PC-3 (cell line): ENCODE results near the gene LHFPL2. TPM values are rescaled to one million over a fixed set of nuclear protein-coding genes. Genes with fewer than 3 reads are reported as not detected.
A peak's percentile ranks its signal among the peaks of the same experiment; 100 is the strongest.

ENCODE experiments used
- ATAC-seq: fragments of 200-7000 bp; cut with Tn5 transposase; 2 replicates; pipeline ENCODE4 v1.9.1; 2020; ENCODE audit warnings: mild to moderate bottlenecking, moderate library complexity
- BruUV-seq: library from RNA; stranded (reverse); fragments of 400-500 nt; replicated peaks from 2 replicates; lab custom pipeline; 2021; lab: Mats Ljungman, UMichigan
- CTCF ChIA-PET: fragments of 300-600 bp; sonication (Branson Sonifier 250); formaldehyde crosslinking; loops from one replicate; lab custom pipeline; 2022; ENCODE audit warnings: antibody characterized with exemption; lab: Charles Lee
- POLR2A ChIA-PET: fragments of 300-600 bp; sonication (Branson Sonifier 250); formaldehyde crosslinking; loops from one replicate; lab custom pipeline; 2022; ENCODE audit warnings: antibody characterized with exemption; ENCODE audit not compliant: unreplicated experiment; lab: Charles Lee
- DNase-seq: peaks from one replicate; pipeline ENCODE4 v3.0.0-alpha.2; 2015
- H2AFZ ChIP-seq: fragments of 300-600 bp; sonication (generic); 2 replicates; pipeline ENCODE4 v1.6.0; 2016; ENCODE audit warnings: antibody characterized with exemption, low read length
- H3F3A ChIP-seq: fragments of 300-600 bp; sonication (generic); one replicate; pipeline ENCODE4 v1.6.0; 2017; ENCODE audit warnings: antibody characterized with exemption, low read length, control low read depth, mild to moderate bottlenecking; ENCODE audit not compliant: unreplicated experiment
- H3K27ac ChIP-seq: fragments of 300-600 bp; sonication (generic); 2 replicates; pipeline ENCODE4 v1.5.1; 2016; ENCODE audit warnings: mild to moderate bottlenecking, low read length
- H3K27me3 ChIP-seq: fragments of 300-600 bp; sonication (generic); 2 replicates; pipeline ENCODE4 v1.6.1; 2016; ENCODE audit warnings: low read length, mixed read lengths
- H3K36me3 ChIP-seq: fragments of 300-600 bp; sonication (generic); 2 replicates; pipeline ENCODE4 v1.6.1; 2016; ENCODE audit warnings: low read depth, mixed run types, low read length, mixed read lengths
- H3K4me1 ChIP-seq: fragments of 300-600 bp; sonication (generic); 2 replicates; pipeline ENCODE4 v1.5.1; 2016; ENCODE audit warnings: low read length; ENCODE audit not compliant: insufficient read depth
- H3K4me2 ChIP-seq: fragments of 300-600 bp; sonication (generic); 2 replicates; pipeline ENCODE4 v1.6.0; 2016; ENCODE audit warnings: low read length
- H3K4me3 ChIP-seq: fragments of 300-600 bp; sonication (generic); 2 replicates; pipeline ENCODE4 v1.5.1; 2016; ENCODE audit warnings: mild to moderate bottlenecking, low read length, mixed read lengths
- H3K79me2 ChIP-seq: fragments of 300-600 bp; sonication (generic); 2 replicates; pipeline ENCODE4 v1.6.1; 2017; ENCODE audit warnings: low read length, mixed read lengths
- H3K9ac ChIP-seq: fragments of 300-600 bp; sonication (generic); 2 replicates; pipeline ENCODE4 v1.6.0; 2016; ENCODE audit warnings: mild to moderate bottlenecking, low read length
- H3K9me2 ChIP-seq: fragments of 300-600 bp; sonication (generic); replicated peaks from 2 replicates; pipeline ENCODE4 v1.6.1; 2016; ENCODE audit warnings: mixed run types, low read length, mixed read lengths
- H3K9me3 ChIP-seq: fragments of 300-600 bp; sonication (generic); 2 replicates; pipeline ENCODE4 v1.6.1; 2016; ENCODE audit warnings: low read length, mixed read lengths
- H4K20me1 ChIP-seq: fragments of 300-600 bp; sonication (generic); 2 replicates; pipeline ENCODE4 v1.6.1; 2016; ENCODE audit warnings: low read length, mixed read lengths
- EZH2 ChIP-seq: fragments of 300-600 bp; sonication (generic); IDR thresholded peaks from one replicate; pipeline ENCODE4 v1.6.1; 2017; ENCODE audit warnings: antibody characterized with exemption, mild to moderate bottlenecking, low read length; ENCODE audit not compliant: unreplicated experiment
- EZH2phosphoT487 ChIP-seq: fragments of 300-600 bp; sonication (generic); IDR thresholded peaks from 2 replicates; pipeline ENCODE4 v1.6.1; 2018; ENCODE audit warnings: mild to moderate bottlenecking, antibody characterized with exemption, low read length, borderline replicate concordance
- intact Hi-C: fragments of 100-400 bp; cut with micrococcal nuclease; formaldehyde crosslinking; loops from 2 replicates; pipeline ENCODE4 v1.9.0; 2023
- total RNA-seq: library from RNA; depleted of rRNA; stranded (reverse); fragments of >200 nt; gene quantifications from 2 replicates; pipeline ENCODE4 v1.2.3, GENCODE V29; 2014
- TF ChIP-seq, protein P1 (sequence below): fragments of 300-600 bp; sonication (generic); conservative IDR thresholded peaks from 2 replicates; pipeline ENCODE4 v1.5.1; 2017; ENCODE audit warnings: antibody characterized with exemption, low read depth, mild to moderate bottlenecking, low read length

The LHFPL2 gene
- total RNA-seq, 1 experiment from 2014 or later, result 21.7 TPM

- H4K20me1 ChIP-seq, result no peaks in the 10 kb centered on the region
- H3K4me3 ChIP-seq, result no peak overlapping the region
- no peak overlapping the region for H3K4me2 ChIP-seq
- no peaks in the 10 kb centered on the region for H3K9me2 ChIP-seq
- intact Hi-C loops, result no loop called here
- DNase-seq, result peak; percentile 17
- ATAC-seq, result peak; percentile 78
- no peaks in the 10 kb centered on the region for H3K79me2 ChIP-seq
- H3K4me1 ChIP-seq, result peaks cover 11% of the 10 kb centered on the region
- ChIA-PET POLR2A (no interaction called here), CTCF (no interaction called here)
- no peak overlapping the region for H2AFZ ChIP-seq
- no peaks in the 10 kb centered on the region for H3F3A ChIP-seq
- H3K36me3 ChIP-seq, result peaks cover 16% of the 10 kb centered on the region
- no peaks in the 10 kb centered on the region for H3K27me3 ChIP-seq
- TF ChIP-seq, protein P1, sequence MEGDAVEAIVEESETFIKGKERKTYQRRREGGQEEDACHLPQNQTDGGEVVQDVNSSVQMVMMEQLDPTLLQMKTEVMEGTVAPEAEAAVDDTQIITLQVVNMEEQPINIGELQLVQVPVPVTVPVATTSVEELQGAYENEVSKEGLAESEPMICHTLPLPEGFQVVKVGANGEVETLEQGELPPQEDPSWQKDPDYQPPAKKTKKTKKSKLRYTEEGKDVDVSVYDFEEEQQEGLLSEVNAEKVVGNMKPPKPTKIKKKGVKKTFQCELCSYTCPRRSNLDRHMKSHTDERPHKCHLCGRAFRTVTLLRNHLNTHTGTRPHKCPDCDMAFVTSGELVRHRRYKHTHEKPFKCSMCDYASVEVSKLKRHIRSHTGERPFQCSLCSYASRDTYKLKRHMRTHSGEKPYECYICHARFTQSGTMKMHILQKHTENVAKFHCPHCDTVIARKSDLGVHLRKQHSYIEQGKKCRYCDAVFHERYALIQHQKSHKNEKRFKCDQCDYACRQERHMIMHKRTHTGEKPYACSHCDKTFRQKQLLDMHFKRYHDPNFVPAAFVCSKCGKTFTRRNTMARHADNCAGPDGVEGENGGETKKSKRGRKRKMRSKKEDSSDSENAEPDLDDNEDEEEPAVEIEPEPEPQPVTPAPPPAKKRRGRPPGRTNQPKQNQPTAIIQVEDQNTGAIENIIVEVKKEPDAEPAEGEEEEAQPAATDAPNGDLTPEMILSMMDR, result no peak
- TF ChIP-seq EZH2 (no peak), EZH2phosphoT487 (no peak)
- no peak overlapping the region for H3K9ac ChIP-seq
- BruUV-seq, result no TSS peak
- H3K9me3 ChIP-seq, result no peaks in the 10 kb centered on the region
- peak overlapping the region; percentile 15 for H3K27ac ChIP-seq
These were observed 164.6 kb downstream of the LHFPL2 start for GRCh38 chr5:78483809-78484521.

GRCh38 chr5:78482948-78483347 lies 165.6 kb downstream of the LHFPL2 start:
- Histone ChIP-seq H3K4me3 (no peak overlapping the region), H3K36me3 (peaks cover 10% of the 10 kb centered on the region; the same call in 1 of the 2 replicates), H4K20me1 (no peaks in the 10 kb centered on the region), H3F3A (no peaks in the 10 kb centered on the region), H3K9me2 (no peaks in the 10 kb centered on the region), H3K4me2 (no peak overlapping the region), H2AFZ (no peak overlapping the region), H3K27me3 (no peaks in the 10 kb centered on the region), H3K79me2 (no peaks in the 10 kb centered on the region), H3K4me1 (peaks cover 11% of the 10 kb centered on the region), H3K27ac (no peak overlapping the region), H3K9ac (no peak overlapping the region), H3K9me3 (no peaks in the 10 kb centered on the region)
- intact Hi-C loops, result no loop called here
- no peak for TF ChIP-seq EZH2phosphoT487
- TF ChIP-seq EZH2, result no peak
- TF ChIP-seq, protein P1, result no peak
- DNase-seq, result no peak
- ChIA-PET CTCF (no interaction called here), POLR2A (no interaction called here)
- ATAC-seq, result no peak
- no TSS peak for BruUV-seq

- no TSS peak for BruUV-seq
- Histone ChIP-seq H3K4me3 (no peak overlapping the region), H3K27me3 (no peaks in the 10 kb centered on the region), H3K36me3 (no peaks in the 10 kb centered on the region), H4K20me1 (no peaks in the 10 kb centered on the region), H3F3A (no peaks in the 10 kb centered on the region), H3K27ac (no peak overlapping the region), H3K79me2 (no peaks in the 10 kb centered on the region), H3K4me1 (no peaks in the 10 kb centered on the region), H3K9me2 (no peaks in the 10 kb centered on the region), H3K9ac (no peak overlapping the region), H2AFZ (no peak overlapping the region), H3K4me2 (no peak overlapping the region), H3K9me3 (no peaks in the 10 kb centered on the region)
- ATAC-seq, result no peak
- CTCF ChIA-PET, result no interaction called here
- POLR2A ChIA-PET, result interaction anchor here (0.6 kb wide), 1 partner anchor 56 kb away, joined by 4 read pairs; no protein-coding TSS in a partner anchor
- intact Hi-C loops, result no loop called here
- TF ChIP-seq, protein P1, result no peak
- TF ChIP-seq EZH2phosphoT487 (no peak), EZH2 (no peak)
- no peak for DNase-seq
These were observed 171.8 kb downstream of the LHFPL2 start for GRCh38 chr5:78476795-78477194.
